ENCODE data around the gene CDKN1C. TPM values are rescaled to one million over a fixed set of nuclear protein-coding genes. Genes with fewer than 3 reads are reported as not detected.

CDKN1C gene
- polyA plus RNA-seq, 1 of the 3 experiments (the other 2 are of a cell fraction) = 1.6 TPM

- TF ChIP-seq JUND (IDR thresholded peaks at IDR 0.05) = no peak
- TF ChIP-seq TAF1 (IDR thresholded peaks at IDR 0.05; ENCODE audit: borderline replicate concordance, low read depth, low read length) = no peak
- no peak for TF ChIP-seq YY1 (IDR thresholded peaks at IDR 0.05; ENCODE audit: low read depth)
- TF ChIP-seq GABPA (IDR thresholded peaks at IDR 0.05; ENCODE audit: low read depth) = no peak
- TF ChIP-seq FOXJ3 (CRISPR knock-in tag; IDR thresholded peaks at IDR 0.05) = no peak
- no peak for TF ChIP-seq TCF12 (IDR thresholded peaks at IDR 0.05)
- no peak for TF ChIP-seq POLR2AphosphoS5 (IDR thresholded peaks at IDR 0.05; ENCODE audit: low read depth, low read length)
- no peak for TF ChIP-seq NFIC (IDR thresholded peaks at IDR 0.05; ENCODE audit: borderline replicate concordance)
- TF ChIP-seq EP300 (IDR thresholded peaks at IDR 0.05; ENCODE audit: borderline replicate concordance in 1 of 2, low read depth in 1 of 2, low read length in 1 of 2) = no peak
- TF ChIP-seq ELF1 (IDR thresholded peaks at IDR 0.05) = no peak
- TF ChIP-seq RAD21 (IDR thresholded peaks at IDR 0.05; ENCODE audit: low read length) = no peak
- no peak for TF ChIP-seq MAX (IDR thresholded peaks at IDR 0.05; ENCODE audit: low read depth)
- TF ChIP-seq MXI1 (IDR thresholded peaks at IDR 0.05; ENCODE audit: low read depth, low read length) = no peak
- Histone ChIP-seq H3K79me2 (ENCODE audit: insufficient read depth) (no peaks in the 10 kb centered on the region), H4K20me1 (ENCODE audit: insufficient read depth) (no peaks in the 10 kb centered on the region), H3K9me2 (no peaks in the 10 kb centered on the region), H3K4me1 (ENCODE audit: control insufficient read depth in 1 of 2, insufficient read depth in 2 of 2, low read depth in 1 of 2, low read length in 1 of 2) (peaks cover 0 to 34% of the 10 kb centered on the region in 2 experiments; a peak in 1 of 4 replicates), H3K4me3 (ENCODE audit: low read depth in 2 of 2, low read length in 1 of 2) (no peak overlapping the region), H2AFZ (ENCODE audit: low read depth) (no peak overlapping the region), H3K36me3 (replicated peaks in 1 of 2; ENCODE audit: control insufficient read depth in 1 of 2, insufficient read depth in 2 of 2, low read length in 1 of 2) (no peaks in the 10 kb centered on the region), H3F3A (replicated peaks; ENCODE audit: insufficient read depth) (no peaks in the 10 kb centered on the region), H3K27ac (ENCODE audit: low read depth in 2 of 2, low read length in 1 of 2) (no peak overlapping the region), H3K27me3 (ENCODE audit: insufficient read depth) (no peaks in the 10 kb centered on the region), H3K4me2 (no peak overlapping the region), H3K9me3 (no peaks in the 10 kb centered on the region), H3K9ac (no peak overlapping the region)
- no peak for DNase-seq
- WGBS (ENCODE audit: low lambda C conversion rate) = 49% methylated on average over 11 of the region's 11 CpGs
- ChIA-PET CTCF (no interaction called here), POLR2A (no interaction called here)
These were observed 47.5 kb downstream of the CDKN1C start for GRCh38 chr11:2838091-2838490.

- Histone ChIP-seq H3K79me2 (ENCODE audit: insufficient read depth) (no peaks in the 10 kb centered on the region), H3K9ac (no peak overlapping the region), H3K9me2 (no peaks in the 10 kb centered on the region), H3K9me3 (no peaks in the 10 kb centered on the region), H3K4me2 (no peak overlapping the region), H3K27me3 (ENCODE audit: insufficient read depth) (no peaks in the 10 kb centered on the region), H3F3A (replicated peaks; ENCODE audit: insufficient read depth) (no peaks in the 10 kb centered on the region), H3K4me3 (ENCODE audit: low read depth in 2 of 2, low read length in 1 of 2) (no peak overlapping the region), H3K27ac (ENCODE audit: low read depth in 2 of 2, low read length in 1 of 2) (no peak overlapping the region), H3K36me3 (replicated peaks in 1 of 2; ENCODE audit: control insufficient read depth in 1 of 2, insufficient read depth in 2 of 2, low read length in 1 of 2) (no peaks in the 10 kb centered on the region), H2AFZ (ENCODE audit: low read depth) (no peak overlapping the region), H4K20me1 (ENCODE audit: insufficient read depth) (no peaks in the 10 kb centered on the region), H3K4me1 (ENCODE audit: control insufficient read depth in 1 of 2, insufficient read depth in 2 of 2, low read depth in 1 of 2, low read length in 1 of 2) (peaks cover 0 to 34% of the 10 kb centered on the region in 2 experiments; a peak in 1 of 4 replicates)
- TF ChIP-seq USF2 (IDR thresholded peaks at IDR 0.05; ENCODE audit: borderline replicate concordance, low read depth, low read length) = no peak
- TF ChIP-seq RCOR1 (IDR thresholded peaks at IDR 0.05; ENCODE audit: low read length) = no peak
- no peak for TF ChIP-seq EZH2phosphoT487 (IDR thresholded peaks at IDR 0.05; ENCODE audit: borderline replicate concordance, low read depth)
- no peak for TF ChIP-seq SMC3 (IDR thresholded peaks at IDR 0.05; ENCODE audit: low read depth, low read length)
- TF ChIP-seq JUND (IDR thresholded peaks at IDR 0.05) = no peak
- no peak for TF ChIP-seq FOXJ3 (CRISPR knock-in tag; IDR thresholded peaks at IDR 0.05)
- 70% methylated on average over 10 of the region's 12 CpGs for WGBS (ENCODE audit: low lambda C conversion rate)
- no peak for DNase-seq
- ChIA-PET POLR2A (interaction anchor here (1.0 kb wide), 1 partner anchor 47 kb away, joined by 3 read pairs; no protein-coding TSS in a partner anchor), CTCF (interaction anchor here (1.9 kb wide), 1 partner anchor 305 kb away, joined by 6 read pairs; no protein-coding TSS in a partner anchor)
These were observed 47.9 kb downstream of the CDKN1C start for GRCh38 chr11:2837651-2838050.

Data from SK-N-SH (cell line).